ENCODE data around the gene ZNF207. TPM values are rescaled to one million over a fixed set of nuclear protein-coding genes. Genes with fewer than 3 reads are reported as not detected.
"Not testable (repeated sequence)": the region's sequence is repeated elsewhere in the genome, so short reads cannot be mapped to it uniquely, and the experiment has no call there.

Gene ZNF207
- total RNA-seq, 1 donor: 202 TPM

DNA sequence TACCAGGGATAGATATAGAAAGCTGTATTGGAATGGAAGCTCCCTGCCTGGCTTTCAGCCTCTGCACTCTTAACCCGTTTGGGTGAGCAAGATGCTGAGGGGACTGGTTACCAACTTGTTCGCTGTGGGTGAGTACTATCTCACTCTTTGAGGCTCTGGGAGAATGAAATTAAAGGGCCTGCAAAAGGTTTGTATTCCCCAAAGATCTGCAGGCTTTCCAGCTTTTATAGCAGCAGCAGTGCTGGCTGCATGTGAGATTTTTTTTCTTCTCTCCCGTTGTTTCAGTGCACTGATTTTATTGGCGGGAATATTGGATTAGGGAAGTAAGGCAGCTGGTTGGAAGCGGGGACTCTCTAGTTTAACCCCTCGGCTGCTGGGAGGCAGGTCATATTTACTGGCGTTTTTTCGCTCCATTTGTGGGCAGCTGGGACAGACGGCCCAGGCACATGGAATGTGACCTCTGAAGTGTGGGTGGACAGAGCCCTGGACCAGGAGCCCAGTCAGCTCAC is 38.9 kb upstream of the ZNF207 start:
- no peak for DNase-seq (ENCODE audit: low read depth)
- no peak overlapping the region for H3K4me3 ChIP-seq (ENCODE audit: low read depth, low read length)
- TF ChIP-seq, protein P1, sequence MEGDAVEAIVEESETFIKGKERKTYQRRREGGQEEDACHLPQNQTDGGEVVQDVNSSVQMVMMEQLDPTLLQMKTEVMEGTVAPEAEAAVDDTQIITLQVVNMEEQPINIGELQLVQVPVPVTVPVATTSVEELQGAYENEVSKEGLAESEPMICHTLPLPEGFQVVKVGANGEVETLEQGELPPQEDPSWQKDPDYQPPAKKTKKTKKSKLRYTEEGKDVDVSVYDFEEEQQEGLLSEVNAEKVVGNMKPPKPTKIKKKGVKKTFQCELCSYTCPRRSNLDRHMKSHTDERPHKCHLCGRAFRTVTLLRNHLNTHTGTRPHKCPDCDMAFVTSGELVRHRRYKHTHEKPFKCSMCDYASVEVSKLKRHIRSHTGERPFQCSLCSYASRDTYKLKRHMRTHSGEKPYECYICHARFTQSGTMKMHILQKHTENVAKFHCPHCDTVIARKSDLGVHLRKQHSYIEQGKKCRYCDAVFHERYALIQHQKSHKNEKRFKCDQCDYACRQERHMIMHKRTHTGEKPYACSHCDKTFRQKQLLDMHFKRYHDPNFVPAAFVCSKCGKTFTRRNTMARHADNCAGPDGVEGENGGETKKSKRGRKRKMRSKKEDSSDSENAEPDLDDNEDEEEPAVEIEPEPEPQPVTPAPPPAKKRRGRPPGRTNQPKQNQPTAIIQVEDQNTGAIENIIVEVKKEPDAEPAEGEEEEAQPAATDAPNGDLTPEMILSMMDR (IDR thresholded peaks at IDR 0.05; ENCODE audit: insufficient read depth, low read length): no peak

DNA sequence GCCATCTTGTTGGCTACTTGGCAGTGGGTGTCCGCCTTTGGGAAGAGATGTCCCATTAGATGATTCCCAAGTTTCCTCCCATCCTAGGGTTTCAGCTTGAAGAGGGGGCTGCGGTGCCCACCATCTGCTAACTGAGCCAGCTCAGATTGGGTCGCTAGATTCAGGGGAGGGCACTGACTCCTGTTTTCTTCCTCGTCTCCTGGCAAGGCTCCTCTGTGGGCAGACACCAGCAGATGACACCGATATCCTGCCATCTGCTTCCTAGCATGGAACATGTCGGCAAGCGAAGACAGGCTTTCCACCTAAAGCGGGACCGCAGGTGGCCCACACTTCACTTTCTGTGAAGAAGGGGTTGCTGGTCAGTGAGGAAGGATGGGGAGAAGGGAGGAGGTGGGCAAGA is 35.3 kb upstream of the ZNF207 start:
- H3K4me3 ChIP-seq (ENCODE audit: low read depth, low read length): no peak overlapping the region
- TF ChIP-seq, protein P1 (IDR thresholded peaks at IDR 0.05; ENCODE audit: insufficient read depth, low read length): no peak
- no peak for DNase-seq (ENCODE audit: low read depth)

GRCh38 chr17:32315171-32315570 is 34.8 kb upstream of the ZNF207 start:
- no peak overlapping the region for H3K4me3 ChIP-seq (ENCODE audit: low read depth, low read length)
- DNase-seq (ENCODE audit: low read depth): no peak
- TF ChIP-seq, protein P1 (IDR thresholded peaks at IDR 0.05; ENCODE audit: insufficient read depth, low read length): no peak

GRCh38 chr17:32316653-32317052 is 33.3 kb upstream of the ZNF207 start:
- DNase-seq (ENCODE audit: low read depth); H3K4me3 ChIP-seq (ENCODE audit: low read depth, low read length): not testable (repeated sequence)

DNA sequence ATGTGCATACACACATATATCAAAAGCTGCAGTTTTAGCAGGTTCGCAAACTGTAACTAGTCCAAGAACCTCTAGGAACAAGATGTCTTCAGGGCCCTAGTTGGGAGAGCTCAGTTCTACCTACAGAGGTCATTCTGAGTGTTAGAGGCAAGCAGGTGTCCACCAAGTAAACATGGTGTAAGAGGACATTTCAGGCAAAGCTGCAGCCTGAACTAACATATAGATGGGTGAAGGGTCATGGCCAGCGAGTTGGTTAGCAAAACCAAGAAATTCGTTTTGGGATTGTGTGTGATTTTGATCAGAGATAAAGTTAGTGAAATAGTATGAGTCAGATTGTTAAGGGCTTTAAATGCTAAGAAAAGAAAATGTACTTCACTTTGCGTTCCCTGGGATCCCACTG is 32.6 kb upstream of the ZNF207 start:
- DNase-seq (ENCODE audit: low read depth): no peak
- H3K4me3 ChIP-seq (ENCODE audit: low read depth, low read length): no peak overlapping the region
- TF ChIP-seq, protein P1 (IDR thresholded peaks at IDR 0.05; ENCODE audit: insufficient read depth, low read length): no peak

DNA sequence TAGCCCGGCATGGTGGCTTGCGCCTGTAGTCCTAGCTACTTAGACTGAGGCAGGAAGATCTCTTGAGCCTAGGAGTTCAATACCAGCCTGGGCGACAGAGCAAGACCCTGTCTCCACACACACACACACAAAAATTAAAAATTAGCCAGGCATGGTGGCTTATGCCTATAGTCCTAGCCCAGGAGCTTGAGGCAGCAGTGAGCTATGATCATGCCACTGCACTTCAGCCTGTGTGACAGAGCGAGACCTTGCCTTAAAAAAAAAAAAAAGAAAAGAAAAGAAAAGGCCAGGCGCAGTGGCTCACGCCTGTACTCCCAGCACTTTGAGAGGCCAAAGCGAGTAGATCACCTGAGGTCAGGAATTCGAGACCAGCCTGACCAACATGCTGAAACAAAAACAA is 31.9 kb upstream of the ZNF207 start:
- TF ChIP-seq, protein P1 (IDR thresholded peaks at IDR 0.05; ENCODE audit: insufficient read depth, low read length): no peak
- no peak overlapping the region for H3K4me3 ChIP-seq (ENCODE audit: low read depth, low read length)
- DNase-seq (ENCODE audit: low read depth): no peak

- TF ChIP-seq, protein P1 (IDR thresholded peaks at IDR 0.05; ENCODE audit: insufficient read depth, low read length): peak; percentile 99
- peak; percentile 59 for DNase-seq (ENCODE audit: low read depth)
- H3K4me3 ChIP-seq (ENCODE audit: low read depth, low read length): no peak overlapping the region
These were observed 30.4 kb upstream of the ZNF207 start for GRCh38 chr17:32319548-32319905.

- H3K4me3 ChIP-seq (ENCODE audit: low read depth, low read length); DNase-seq (ENCODE audit: low read depth): not testable (repeated sequence)
These were observed 29.9 kb upstream of the ZNF207 start for GRCh38 chr17:32320080-32320479.

All from fibroblast of the aortic adventitia (primary cell).